ENCODE results near the gene MGAT5B.

Gene MGAT5B

GRCh38 chr17:76909971-76910760, 42.0 kb downstream of the MGAT5B start:
- DNase-seq = peak; percentile 24

- DNase-seq = no peak
These were observed 43.3 kb downstream of the MGAT5B start for GRCh38 chr17:76911299-76912017.

- DNase-seq = no peak
These were observed 44.4 kb downstream of the MGAT5B start for GRCh38 chr17:76912421-76913164.

GRCh38 chr17:76914937-76915336, 46.7 kb downstream of the MGAT5B start:
- no peak for DNase-seq

GRCh38 chr17:76915840-76916510, 47.8 kb downstream of the MGAT5B start:
- no peak for DNase-seq

- no peak for DNase-seq
These were observed 49.6 kb downstream of the MGAT5B start for GRCh38 chr17:76917829-76918228.

GRCh38 chr17:76918811-76919210, 50.6 kb downstream of the MGAT5B start:
- DNase-seq = no peak

GRCh38 chr17:76920364-76921139, 52.3 kb downstream of the MGAT5B start:
- no peak for DNase-seq

- DNase-seq = no peak
These were observed 53.3 kb downstream of the MGAT5B start for GRCh38 chr17:76921340-76922036.

- no peak for DNase-seq
These were observed 53.9 kb downstream of the MGAT5B start for GRCh38 chr17:76922084-76922483.

GRCh38 chr17:76922967-76923366, 54.8 kb downstream of the MGAT5B start:
- no peak for DNase-seq

GRCh38 chr17:76923491-76923890, 55.3 kb downstream of the MGAT5B start:
- no peak for DNase-seq

- DNase-seq = no peak
These were observed 56.4 kb downstream of the MGAT5B start for GRCh38 chr17:76924345-76925342.

- DNase-seq = no peak
These were observed 57.3 kb downstream of the MGAT5B start for GRCh38 chr17:76925441-76925891.

- DNase-seq = no peak
These were observed 58.1 kb downstream of the MGAT5B start for GRCh38 chr17:76926237-76926866.

- no peak for DNase-seq
These were observed 59.4 kb downstream of the MGAT5B start for GRCh38 chr17:76927577-76927976.

GRCh38 chr17:76927982-76928381, 59.8 kb downstream of the MGAT5B start:
- no peak for DNase-seq

- DNase-seq = no peak
These were observed 60.9 kb downstream of the MGAT5B start for GRCh38 chr17:76929148-76929547.

- no peak for DNase-seq
These were observed 61.4 kb downstream of the MGAT5B start for GRCh38 chr17:76929601-76930000.

- no peak for DNase-seq
These were observed 61.9 kb downstream of the MGAT5B start for GRCh38 chr17:76930107-76930506.

Data from stimulated activated CD4-positive, alpha-beta T cell treated with anti-CD3 and anti-CD28 coated beads, Interleukin-1b, Interleukin-23, amount 100 ng/mL, for 48 hours (primary cell).